H1 (cell line): ENCODE results near the gene EFHD1. TPM values are rescaled to one million over a fixed set of nuclear protein-coding genes. Genes with fewer than 3 reads are reported as not detected.

Experiments
- CTCF ChIA-PET: fragments of 300-600 bp; sonication (Branson Sonifier 250); formaldehyde crosslinking; loops from one replicate; lab custom pipeline; 2021; ENCODE audit not compliant: partially characterized antibody; lab: Charles Lee
- POLR2A ChIA-PET: fragments of 300-600 bp; sonication (Branson Sonifier 250); formaldehyde crosslinking; loops from one replicate; lab custom pipeline; 2021; ENCODE audit warnings: inconsistent platforms; ENCODE audit not compliant: partially characterized antibody; lab: Charles Lee
- DNase-seq, 2 experiments: peaks; one replicate each; pipeline versions ENCODE4 v3.0.0 to v3.0.0-alpha.2; 2010 to 2022; ENCODE audit warnings: low spot score in 2 of 2, low read depth in 1 of 2, mixed read lengths in 1 of 2
- FAIRE-seq: peaks from 2 replicates; lab custom pipeline; 2011; peaks lifted over from hg19 to GRCh38; lab: Jason Lieb, UNC
- H2AFZ ChIP-seq: 2 replicates; pipeline ENCODE4 v1.8.1; 2012; ENCODE audit warnings: low read length, inconsistent platforms
- H2AK5ac ChIP-seq: 2 replicates; pipeline ENCODE4 v1.6.1; 2013; ENCODE audit warnings: low read depth, low read length
- H2BK120ac ChIP-seq: replicated peaks from 2 replicates; pipeline ENCODE3; 2013; ENCODE audit warnings: low read depth, low read length, inconsistent platforms
- H2BK12ac ChIP-seq: 2 replicates; pipeline ENCODE4 v1.6.1; 2013; ENCODE audit warnings: low read depth, low read length
- H2BK15ac ChIP-seq: 2 replicates; pipeline ENCODE4 v1.6.1; 2013; ENCODE audit warnings: low read length
- H2BK20ac ChIP-seq: 2 replicates; pipeline ENCODE4 v1.6.1; 2013; ENCODE audit warnings: low read length
- H2BK5ac ChIP-seq: 2 replicates; pipeline ENCODE4 v1.6.1; 2013; ENCODE audit warnings: low read depth, low read length
- H3K14ac ChIP-seq: 2 replicates; pipeline ENCODE4 v1.6.1; 2013; ENCODE audit warnings: inconsistent platforms; ENCODE audit not compliant: insufficient read length
- H3K18ac ChIP-seq: 2 replicates; pipeline ENCODE4 v1.6.1; 2013; ENCODE audit warnings: low read length; ENCODE audit errors: extremely low read depth
- H3K23ac ChIP-seq: 2 replicates; pipeline ENCODE4 v1.6.1; 2013; ENCODE audit warnings: inconsistent platforms; ENCODE audit not compliant: insufficient read length
- H3K23me2 ChIP-seq: 2 replicates; pipeline ENCODE4 v1.6.1; 2013; ENCODE audit warnings: low read depth, low read length
- H3K27ac ChIP-seq: 2 replicates; pipeline ENCODE4 v1.6.1; 2011; ENCODE audit warnings: low read depth, low read length, inconsistent platforms
- H3K27me3 ChIP-seq, 4 experiments: replicated peaks in 1 of 4; 1 replicate in 1 of 4; 2 replicates in 3 of 4; pipeline versions ENCODE4 v1.6.1 to v1.8.1; 2011 to 2013; ENCODE audit warnings: low read length in 3 of 4, mild to moderate bottlenecking in 3 of 4, inconsistent platforms in 2 of 4, mixed read lengths in 2 of 4, moderate library complexity in 1 of 4; ENCODE audit not compliant: control insufficient read depth in 3 of 4, insufficient read depth in 3 of 4; ENCODE audit errors: extremely low read depth in 1 of 4
- H3K36me3 ChIP-seq, 4 experiments: 2 replicates each; pipeline versions ENCODE4 v1.6.1 to v1.8.1; 2011 to 2013; ENCODE audit warnings: mild to moderate bottlenecking in 4 of 4, low read length in 3 of 4, moderate library complexity in 2 of 4, control low read depth in 1 of 4, inconsistent platforms in 1 of 4; ENCODE audit not compliant: insufficient read depth in 4 of 4, control insufficient read depth in 2 of 4
- H3K4ac ChIP-seq: replicated peaks from 2 replicates; pipeline ENCODE3; 2013; ENCODE audit warnings: low read length, low read depth, mixed read lengths, inconsistent platforms; ENCODE audit not compliant: insufficient read length
- H3K4me1 ChIP-seq, 4 experiments: replicated peaks in 1 of 4; 1 replicate in 1 of 4; 2 replicates in 3 of 4; pipeline versions ENCODE4 v1.6.1 to v1.8.1; 2011 to 2013; ENCODE audit warnings: low read length in 3 of 4, inconsistent platforms in 2 of 4, mixed read lengths in 1 of 4; ENCODE audit not compliant: insufficient read depth in 4 of 4, control insufficient read depth in 3 of 4
- H3K4me2 ChIP-seq, 2 experiments: 2 replicates each; pipeline versions ENCODE4 v1.6.1 to v1.8.1; 2011 to 2013; ENCODE audit warnings: low read depth in 2 of 2, low read length in 2 of 2, control low read depth in 1 of 2, inconsistent platforms in 1 of 2, mild to moderate bottlenecking in 1 of 2; ENCODE audit not compliant: insufficient read depth in 1 of 2
- H3K4me3 ChIP-seq, 4 experiments: fragments of 200-600, 300-600 bp in 1 of 4; sonication (generic), shearing (Covaris generic), sonication (Bioruptor Twin) in 1 of 4; 2 replicates each; pipeline versions ENCODE4 v1.5.1 to v1.8.1; 2011 to 2016; ENCODE audit warnings: low read length in 4 of 4, low read depth in 3 of 4, control low read depth in 2 of 4, inconsistent platforms in 2 of 4, mild to moderate bottlenecking in 2 of 4, mixed read lengths in 1 of 4, moderate library complexity in 1 of 4; ENCODE audit not compliant: insufficient read depth in 2 of 4; ENCODE audit errors: extremely low read depth in 1 of 4
- H3K56ac ChIP-seq: replicated peaks from 2 replicates; pipeline ENCODE3; 2013; ENCODE audit warnings: low read depth, mild to moderate bottlenecking, mixed read lengths, low read length, inconsistent platforms; ENCODE audit not compliant: insufficient read length
- H3K79me1 ChIP-seq: 2 replicates; pipeline ENCODE4 v1.6.1; 2013; ENCODE audit warnings: low read depth, low read length, control low read depth
- H3K79me2 ChIP-seq, 2 experiments: 2 replicates each; pipeline versions ENCODE4 v1.6.1 to v1.8.1; 2012 to 2013; ENCODE audit warnings: low read length in 2 of 2, mild to moderate bottlenecking in 2 of 2, inconsistent platforms in 1 of 2; ENCODE audit not compliant: insufficient read depth in 2 of 2, control insufficient read depth in 1 of 2
- H3K9ac ChIP-seq, 4 experiments: replicated peaks in 1 of 4; 1 replicate in 1 of 4; 2 replicates in 3 of 4; pipeline versions ENCODE4 v1.6.1 to v1.8.1; 2011 to 2013; ENCODE audit warnings: low read depth in 3 of 4, low read length in 3 of 4, control low read depth in 2 of 4, mild to moderate bottlenecking in 2 of 4, moderate library complexity in 2 of 4, inconsistent platforms in 1 of 4; ENCODE audit errors: extremely low read depth in 1 of 4
- H3K9me3 ChIP-seq, 2 experiments: 2 replicates each; pipeline versions ENCODE4 v1.6.1 to v1.8.1; 2012 to 2013; ENCODE audit warnings: mild to moderate bottlenecking in 2 of 2, moderate library complexity in 2 of 2, control low read depth in 1 of 2, inconsistent platforms in 1 of 2, low read depth in 1 of 2, low read length in 1 of 2, mixed read lengths in 1 of 2; ENCODE audit not compliant: insufficient read depth in 2 of 2
- H4K20me1 ChIP-seq, 2 experiments: replicated peaks in 1 of 2; 2 replicates each; pipeline versions ENCODE3 to v1.8.1; 2011 to 2013; ENCODE audit warnings: inconsistent platforms in 2 of 2, low read length in 2 of 2, mild to moderate bottlenecking in 1 of 2; ENCODE audit not compliant: insufficient read depth in 2 of 2, control insufficient read depth in 1 of 2
- H4K5ac ChIP-seq: 2 replicates; pipeline ENCODE4 v1.6.1; 2013; ENCODE audit warnings: low read length, low read depth, mixed read lengths, inconsistent platforms; ENCODE audit not compliant: insufficient read length
- H4K8ac ChIP-seq: 2 replicates; pipeline ENCODE4 v1.8.0; 2013; ENCODE audit warnings: mild to moderate bottlenecking, moderate library complexity, low read length, inconsistent platforms; ENCODE audit not compliant: insufficient read depth; ENCODE audit errors: extremely low read depth
- H4K91ac ChIP-seq: replicated peaks from 2 replicates; pipeline ENCODE3; 2013; ENCODE audit warnings: low read length, mixed read lengths, inconsistent platforms; ENCODE audit not compliant: insufficient read length
- SIN3A ChIP-seq, 2 experiments: IDR thresholded peaks in 1 of 2; conservative IDR thresholded peaks in 1 of 2; 2 replicates each; pipeline ENCODE4 v1.6.1; 2011 to 2012; ENCODE audit warnings: low read length in 2 of 2, improper control_type of control experiment in 1 of 2, low read depth in 1 of 2, mild to moderate bottlenecking in 1 of 2
- WGBS, 2 experiments: shearing (Covaris generic) in 1 of 2; methylation state at CpG; one replicate each; pipeline versions ENCODE4 v1.1.6 to v1.1.7; 2013 to 2015; ENCODE audit warnings: low lambda C conversion rate in 2 of 2, mixed read lengths in 2 of 2, inconsistent platforms in 1 of 2, low coverage in 1 of 2, missing lambda C conversion rate in 1 of 2; ENCODE audit not compliant: insufficient replicate concordance in 2 of 2, insufficient coverage in 1 of 2, insufficient read length in 1 of 2; ENCODE audit errors: extremely low coverage in 1 of 2, missing lambda C conversion rate in 1 of 2; 5-methylcytosine and 5-hydroxymethylcytosine counted together
- polyA plus RNA-seq, 7 experiments: library from polyadenylated mRNA; depleted of rRNA in 3 of 7; stranded (reverse) in 5 of 7; unstranded in 2 of 7; fragments of >200 nt in 5 of 7; fragments of 200-250 nt in 2 of 7; gene quantifications; 1 replicate in 5 of 7; 2 replicates in 1 of 7; 4 replicates in 1 of 7; pipeline versions ENCODE4 v1.2.1 to v1.2.3, GENCODE V29; 2011 to 2013; ENCODE audit warnings: missing spikeins in 2 of 7, mixed read lengths in 2 of 7
- total RNA-seq: library from RNA; stranded (reverse); fragmentation: NEBNext Ultra II Directional; extraction: Animal tissue kit (Norgen Biotek cat#: 25700); gene quantifications from 2 replicates; pipeline ENCODE4 v1.2.1, GENCODE V29; 2021

The EFHD1 gene
- total and polyA plus RNA-seq, 2 of the 8 experiments (the other 6 are each of a cell fraction or from before 2014, with no cell fraction given) = 3.4 to 4.5 TPM

DNA sequence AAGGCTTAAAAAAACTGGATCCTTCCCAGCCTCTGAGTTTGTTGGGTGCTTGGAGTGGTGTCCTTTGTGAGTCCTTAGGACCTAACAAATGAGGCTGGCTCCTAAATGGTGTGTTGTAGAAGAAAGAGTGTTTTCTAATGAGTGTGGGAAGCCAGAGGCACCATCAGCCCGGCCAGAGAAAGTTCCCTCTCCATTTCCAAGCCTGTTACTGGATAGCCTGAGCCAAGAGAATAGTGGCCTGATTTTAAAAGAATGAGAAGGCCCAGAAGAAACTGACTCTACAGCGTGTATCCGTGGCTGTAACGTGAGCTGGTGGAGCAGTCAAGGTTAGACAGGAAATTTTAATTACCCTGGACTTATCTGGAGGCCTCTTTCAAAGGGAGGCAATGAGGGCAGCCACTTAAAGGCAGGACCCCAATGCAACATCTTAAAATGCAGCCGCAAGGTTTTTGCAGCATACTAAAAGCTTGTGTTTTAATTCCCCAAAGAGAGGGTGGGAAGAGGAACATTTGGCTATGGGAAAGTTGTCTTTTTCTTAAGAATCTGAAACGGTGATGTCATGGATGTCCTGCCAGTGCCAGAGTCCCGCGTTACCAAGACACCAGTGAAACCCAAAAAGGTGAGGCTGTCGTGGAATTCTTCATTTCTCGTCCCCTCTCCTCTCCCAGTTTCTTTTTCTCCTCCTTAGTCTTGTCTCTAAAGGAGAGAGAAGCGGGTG is 4.6 kb downstream of the EFHD1 start:
- peaks cover 17 to 39% (median 29%) of the 10 kb centered on the region in 4 experiments for H3K27me3 ChIP-seq
- TF ChIP-seq SIN3A (conservative IDR thresholded peaks at IDR 0.05 in 1 of 2, IDR thresholded peaks at IDR 0.05 in 1 of 2; ENCODE audit: low read depth in 1 of 2, low read length in 2 of 2) = no peak
- TF ChIP-seq, all 59 proteins: peak for 0
- H3K9me3 ChIP-seq = no peaks in the 10 kb centered on the region
- no peaks in the 10 kb centered on the region for H3K79me1 ChIP-seq
- DNase-seq (no peak), FAIRE-seq (no peak)
- H2AK5ac ChIP-seq = no peak overlapping the region
- H4K8ac ChIP-seq = no peak overlapping the region
- no peak overlapping the region for H2BK15ac ChIP-seq
- no peak overlapping the region for H2AFZ ChIP-seq
- no peak overlapping the region for H3K14ac ChIP-seq
- no peak overlapping the region for H3K4ac ChIP-seq
- H4K20me1 ChIP-seq = peaks cover 0 to 1% of the 10 kb centered on the region in 2 experiments
- 85% methylated on average over 6 of the region's 11 CpGs; no CpG with 5 or more reads in 1 of the 2 experiments for WGBS, 2 experiments
- no peak overlapping the region for H4K5ac ChIP-seq
- no peak overlapping the region for H3K27ac ChIP-seq
- H3K23ac ChIP-seq = no peak overlapping the region
- H3K23me2 ChIP-seq = peaks cover 9% of the 10 kb centered on the region
- H3K4me3 ChIP-seq = no peak overlapping the region
- no peak overlapping the region for H2BK5ac ChIP-seq
- POLR2A ChIA-PET = no interaction called here
- H3K79me2 ChIP-seq = no peaks in the 10 kb centered on the region
- CTCF ChIA-PET = no interaction called here
- no peak overlapping the region for H3K4me2 ChIP-seq
- no peak overlapping the region for H3K9ac ChIP-seq
- no peak overlapping the region for H4K91ac ChIP-seq
- no peak overlapping the region for H2BK12ac ChIP-seq
- H2BK120ac ChIP-seq = no peak overlapping the region
- H3K56ac ChIP-seq = no peak overlapping the region
- H3K4me1 ChIP-seq = peaks cover 0 to 9% (median 1%) of the 10 kb centered on the region in 4 experiments; a peak in 4 of 7 replicates
- H2BK20ac ChIP-seq = no peak overlapping the region
- H3K18ac ChIP-seq = no peak overlapping the region
- H3K36me3 ChIP-seq = no peaks in the 10 kb centered on the region
